ENCODE data around the gene ARHGAP44.

DNA sequence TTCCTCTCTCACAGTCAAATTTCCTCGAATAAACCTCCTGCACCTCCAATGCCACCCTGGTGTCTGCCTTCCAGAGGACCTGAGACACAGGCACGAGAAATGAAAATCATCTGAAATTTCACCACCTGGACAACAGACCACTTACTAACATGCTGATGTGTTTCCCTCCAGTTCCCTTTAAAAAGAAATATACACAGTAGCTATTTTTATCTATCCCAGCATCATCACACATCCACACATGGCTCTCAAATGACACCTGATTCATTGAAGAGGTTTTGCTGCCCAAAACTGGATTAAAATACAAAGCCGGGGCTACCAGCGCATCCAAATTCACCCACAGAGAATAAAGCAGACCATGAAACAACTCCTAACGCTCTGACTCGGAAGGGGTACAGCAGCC lies 214.6 kb downstream of the ARHGAP44 start:
- TF ChIP-seq, protein P1, sequence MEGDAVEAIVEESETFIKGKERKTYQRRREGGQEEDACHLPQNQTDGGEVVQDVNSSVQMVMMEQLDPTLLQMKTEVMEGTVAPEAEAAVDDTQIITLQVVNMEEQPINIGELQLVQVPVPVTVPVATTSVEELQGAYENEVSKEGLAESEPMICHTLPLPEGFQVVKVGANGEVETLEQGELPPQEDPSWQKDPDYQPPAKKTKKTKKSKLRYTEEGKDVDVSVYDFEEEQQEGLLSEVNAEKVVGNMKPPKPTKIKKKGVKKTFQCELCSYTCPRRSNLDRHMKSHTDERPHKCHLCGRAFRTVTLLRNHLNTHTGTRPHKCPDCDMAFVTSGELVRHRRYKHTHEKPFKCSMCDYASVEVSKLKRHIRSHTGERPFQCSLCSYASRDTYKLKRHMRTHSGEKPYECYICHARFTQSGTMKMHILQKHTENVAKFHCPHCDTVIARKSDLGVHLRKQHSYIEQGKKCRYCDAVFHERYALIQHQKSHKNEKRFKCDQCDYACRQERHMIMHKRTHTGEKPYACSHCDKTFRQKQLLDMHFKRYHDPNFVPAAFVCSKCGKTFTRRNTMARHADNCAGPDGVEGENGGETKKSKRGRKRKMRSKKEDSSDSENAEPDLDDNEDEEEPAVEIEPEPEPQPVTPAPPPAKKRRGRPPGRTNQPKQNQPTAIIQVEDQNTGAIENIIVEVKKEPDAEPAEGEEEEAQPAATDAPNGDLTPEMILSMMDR (IDR thresholded peaks at IDR 0.05): no peak
- no peak for TF ChIP-seq EP300 (IDR thresholded peaks at IDR 0.05)

Measured in esophagus muscularis mucosa (tissue), 3 donors.